ENCODE results near the gene BIRC5. TPM values are rescaled to one million over a fixed set of nuclear protein-coding genes. Genes with fewer than 3 reads are reported as not detected.

BIRC5 gene
- total RNA-seq: 10 to 100 TPM in 1 of 2 donors, 1 to 10 TPM in 1; 4.8 to 12.1 TPM
- 10 to 100 TPM; 18.4 to 43.4 (median 26.5) TPM for polyA plus RNA-seq (ENCODE audit: insufficient read length in 6 of 6)
- long read RNA-seq, donor 1, transcript BIRC5-202 (4 exons, 2,630 nt): major isoform, 15 of 24 reads
- long read RNA-seq, donor 1, partial matches to known transcripts: 5 of 24 reads
- long read RNA-seq, donor 1, other reads (novel, unspliced or antisense): 0 of 24 reads
- long read RNA-seq, donor 2, transcript BIRC5-202 (4 exons, 2,630 nt): major isoform, 19 of 28 reads
- long read RNA-seq, donor 2, partial matches to known transcripts: 7 of 28 reads
- long read RNA-seq, donor 2, other reads (novel, unspliced or antisense): 0 of 28 reads
- long read RNA-seq, donor 3, transcript BIRC5-202 (4 exons, 2,630 nt): major isoform, 17 of 20 reads
- long read RNA-seq, donor 3, partial matches to known transcripts: 0 of 20 reads
- long read RNA-seq, donor 3, other reads (novel, unspliced or antisense): 0 of 20 reads
- long read RNA-seq, donor 4, transcript BIRC5-202 (4 exons, 2,630 nt): major isoform, 16 of 24 reads
- long read RNA-seq, donor 4, partial matches to known transcripts: 1 of 24 reads
- long read RNA-seq, donor 4, other reads (novel, unspliced or antisense): 3 of 24 reads
- long read RNA-seq, donor 5, transcript BIRC5-202 (4 exons, 2,630 nt): major isoform, 17 of 20 reads
- long read RNA-seq, donor 5, partial matches to known transcripts: 0 of 20 reads
- long read RNA-seq, donor 5, other reads (novel, unspliced or antisense): 0 of 20 reads
- long read RNA-seq, donor 6, transcript BIRC5-202 (4 exons, 2,630 nt): major isoform, 26 of 88 reads
- long read RNA-seq, donor 6, partial matches to known transcripts: 56 of 88 reads
- long read RNA-seq, donor 6, other reads (novel, unspliced or antisense): 0 of 88 reads
- long read RNA-seq, donor 7, partial matches to known transcripts: 0 of 8 reads
- long read RNA-seq, donor 7, other reads (novel, unspliced or antisense): 0 of 8 reads
- long read RNA-seq, donor 8, transcript BIRC5-202 (4 exons, 2,630 nt): major isoform, 10 of 12 reads
- long read RNA-seq, donor 8, partial matches to known transcripts: 0 of 12 reads
- long read RNA-seq, donor 8, other reads (novel, unspliced or antisense): 0 of 12 reads
- long read RNA-seq, donor 9: 0 reads
- long read RNA-seq, donor 10, transcript BIRC5-202 (4 exons, 2,630 nt): major isoform, 8 of 11 reads
- long read RNA-seq, donor 10, partial matches to known transcripts: 0 of 11 reads
- long read RNA-seq, donor 10, other reads (novel, unspliced or antisense): 0 of 11 reads
- long read RNA-seq, donor 11: 0 reads
- long read RNA-seq, donor 12, transcript BIRC5-202 (4 exons, 2,630 nt): major isoform, 5 of 7 reads
- long read RNA-seq, donor 12, partial matches to known transcripts: 0 of 7 reads
- long read RNA-seq, donor 12, other reads (novel, unspliced or antisense): 0 of 7 reads

- no peak for TF ChIP-seq CTCF (IDR thresholded peaks at IDR 0.05)
- Histone ChIP-seq H3K27me3 (no peaks in the 10 kb centered on the region), H3K27ac (no peak within 1 kb of the TSS), H3K9me3 (no peaks in the 10 kb centered on the region), H3K36me3 (no peaks in the 10 kb centered on the region), H3K4me1 (peaks cover 4 to 20% of the 10 kb centered on the region in 2 donors), H3K4me3 (peak within 1 kb of the TSS; percentile 46 to 48)
- intact Hi-C loops (cut with DNase I): no loop called here
- ATAC-seq (peak; percentile 100), DNase-seq (peak; percentile 72 to 96 (median 90))
These were observed at the start of gene BIRC5 for GRCh38 chr17:78214016-78214705. BIRC5 (plus strand) TSS chr17:78214253; CDS start chr17:78214317, 64 bp downstream.

DNA sequence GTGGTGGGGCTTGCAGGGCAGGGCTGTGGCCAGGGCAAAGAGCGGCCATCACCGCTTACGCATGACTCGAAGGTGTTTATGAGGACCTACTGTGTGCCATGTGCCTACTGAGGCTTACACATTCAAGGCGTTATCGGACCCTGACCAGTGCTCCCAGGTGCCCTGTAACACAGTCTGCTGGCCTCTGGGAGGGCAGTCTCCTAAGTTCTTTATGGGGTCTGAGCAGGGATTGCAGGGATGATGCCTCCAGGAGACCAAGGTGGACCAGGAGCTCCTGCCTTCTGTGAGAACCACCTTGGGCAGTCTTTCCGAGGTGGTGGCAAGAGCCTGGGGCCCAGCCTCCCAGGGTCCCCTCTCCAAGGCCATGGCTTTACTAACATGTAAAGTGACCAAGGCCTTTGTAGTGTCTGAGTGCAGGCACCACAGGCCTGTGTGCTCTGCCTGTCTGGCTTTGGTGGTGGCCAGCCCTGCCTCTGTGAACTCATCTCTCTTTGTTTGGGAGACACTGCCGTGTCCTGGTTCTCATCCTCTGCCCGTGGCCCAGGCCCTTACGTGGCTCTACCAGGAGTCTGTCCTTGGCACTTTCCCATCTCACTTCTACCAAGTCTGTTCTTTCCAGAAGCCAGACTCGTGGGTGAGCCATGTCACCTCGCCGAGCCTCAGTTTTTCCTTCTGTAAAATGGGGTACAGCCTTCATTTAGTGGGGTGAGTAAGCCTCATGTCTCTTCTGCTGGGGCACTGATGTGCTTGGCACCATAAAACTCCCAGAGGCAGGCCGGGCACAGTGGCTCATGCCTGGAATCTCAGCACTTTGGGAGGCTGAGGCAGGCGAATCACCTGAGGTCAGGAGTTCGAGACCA, 49.1 kb upstream of the BIRC5 start:
- H3K9me3 ChIP-seq: no peaks in the 10 kb centered on the region
- no peak for TF ChIP-seq CTCF (IDR thresholded peaks at IDR 0.05)
- no peak for DNase-seq
- no peak overlapping the region for H3K4me3 ChIP-seq
- no peaks in the 10 kb centered on the region for H3K36me3 ChIP-seq
- H3K27me3 ChIP-seq: no peaks in the 10 kb centered on the region
- H3K27ac ChIP-seq: no peak overlapping the region
- no peak for ATAC-seq
- peaks cover 6 to 17% of the 10 kb centered on the region in 2 donors for H3K4me1 ChIP-seq
- intact Hi-C loops (cut with DNase I): no loop called here

DNA sequence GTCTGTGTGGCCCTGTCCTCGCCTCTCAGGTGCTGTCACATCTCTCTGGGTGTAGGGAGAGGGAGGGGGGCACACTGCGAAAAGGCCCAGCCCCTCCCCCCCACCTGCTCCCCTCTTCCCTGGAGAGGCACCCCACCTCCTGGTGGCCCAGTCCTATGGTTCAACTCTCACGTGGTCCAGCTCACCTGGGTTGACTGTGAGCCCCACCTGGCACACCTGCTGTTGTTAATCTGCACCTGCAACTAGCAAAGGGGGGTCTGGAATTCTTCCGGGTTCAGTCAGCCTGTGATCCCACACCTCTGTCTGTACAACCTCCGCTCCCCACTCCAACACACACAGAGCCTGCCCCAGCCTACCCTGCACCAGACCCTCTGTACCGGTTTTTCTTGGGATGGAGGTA, 47.6 kb upstream of the BIRC5 start:
- TF ChIP-seq CTCF (IDR thresholded peaks at IDR 0.05): no peak
- Histone ChIP-seq H3K27me3 (no peaks in the 10 kb centered on the region), H3K27ac (no peak overlapping the region), H3K4me1 (peaks cover 6 to 31% of the 10 kb centered on the region in 2 donors), H3K36me3 (peaks cover 0 to 10% of the 10 kb centered on the region in 2 donors), H3K4me3 (no peak overlapping the region), H3K9me3 (no peaks in the 10 kb centered on the region)
- DNase-seq (no peak), ATAC-seq (no peak)
- intact Hi-C loops (cut with DNase I): no loop called here

Measured in left lung (tissue), 14 donors.